RPMI8226 (cell line): ENCODE data around the gene TMTC1.

Experiments
- DNase-seq: peaks from one replicate; pipeline ENCODE4 v3.0.0-alpha.2; 2015

TMTC1 gene

DNA sequence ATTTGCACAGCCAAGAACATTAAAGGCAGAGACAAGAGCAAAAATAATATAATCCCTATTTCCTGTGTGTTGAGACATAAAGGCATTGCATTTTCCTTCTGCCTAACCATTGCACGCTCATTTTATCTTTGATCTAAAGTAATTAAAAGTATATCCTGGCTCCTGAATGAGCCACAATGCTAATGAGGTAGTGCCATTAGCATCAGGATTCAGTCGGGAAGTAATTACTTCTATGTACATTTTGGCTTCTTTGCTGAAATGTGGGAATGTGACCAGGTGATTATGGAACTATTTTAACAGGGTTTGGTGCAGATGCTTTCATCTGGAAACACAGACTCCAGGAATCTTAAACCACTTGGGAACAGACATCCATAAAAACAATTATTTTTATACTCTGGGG lies 77.4 kb downstream of the TMTC1 start:
- DNase-seq, result no peak

DNA sequence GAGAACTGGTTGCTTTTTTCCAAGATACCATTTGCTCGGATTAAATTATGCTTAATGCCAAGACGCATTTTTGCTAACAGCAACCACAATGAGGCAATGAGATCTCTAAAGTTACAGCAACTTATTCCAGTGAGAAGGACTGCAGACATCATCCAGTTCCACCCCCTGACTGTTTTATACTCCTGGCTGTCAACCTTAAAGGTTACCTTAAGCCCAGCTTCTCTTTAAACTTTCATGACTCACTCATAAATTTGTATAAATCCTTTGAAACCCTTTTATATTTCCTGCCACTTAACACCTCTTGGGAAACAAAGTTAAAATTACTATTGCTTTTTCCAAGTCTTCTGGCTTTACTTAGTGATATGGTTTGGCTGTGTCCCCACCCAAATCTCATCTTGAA lies 80.2 kb downstream of the TMTC1 start:
- no peak for DNase-seq

DNA sequence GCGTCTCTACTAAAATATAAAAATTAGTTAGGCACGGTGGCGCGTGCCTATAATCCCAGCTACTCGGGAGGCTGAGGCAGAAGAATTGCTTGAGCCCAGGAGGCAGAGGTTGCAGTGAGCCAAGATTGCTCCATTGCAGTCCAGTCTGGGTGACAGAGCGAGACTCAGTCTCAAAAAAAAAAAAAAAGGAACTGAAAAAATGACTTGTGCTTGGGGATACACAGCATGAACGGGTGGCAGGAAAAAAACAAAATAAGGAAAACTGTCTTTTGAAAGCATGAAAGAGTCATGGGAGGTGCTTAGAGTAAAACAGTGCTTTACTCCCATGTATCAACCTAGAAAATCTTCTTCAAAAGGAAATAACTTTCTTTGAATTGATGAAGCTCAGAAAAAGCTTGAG lies 80.8 kb downstream of the TMTC1 start:
- DNase-seq, result peak; percentile 29

DNA sequence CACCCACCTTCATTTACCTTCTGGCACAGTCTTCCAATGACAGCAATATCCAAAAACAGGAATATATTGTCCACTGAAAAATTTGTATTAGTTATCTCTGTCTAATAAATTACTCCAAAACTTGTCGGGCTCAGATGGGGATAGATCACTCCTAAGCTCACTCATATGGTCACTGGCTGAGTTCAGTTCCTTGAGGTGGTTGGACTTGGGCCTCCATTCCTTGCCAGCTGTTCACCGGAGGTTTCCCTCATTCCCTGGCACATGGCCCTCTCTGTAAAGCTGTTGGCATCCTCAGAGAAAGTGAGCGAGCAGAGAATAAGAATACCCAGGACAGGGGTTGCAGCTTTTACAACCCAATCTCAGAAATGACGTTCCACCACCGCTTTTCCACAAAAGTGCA lies 81.5 kb downstream of the TMTC1 start:
- no peak for DNase-seq

DNA sequence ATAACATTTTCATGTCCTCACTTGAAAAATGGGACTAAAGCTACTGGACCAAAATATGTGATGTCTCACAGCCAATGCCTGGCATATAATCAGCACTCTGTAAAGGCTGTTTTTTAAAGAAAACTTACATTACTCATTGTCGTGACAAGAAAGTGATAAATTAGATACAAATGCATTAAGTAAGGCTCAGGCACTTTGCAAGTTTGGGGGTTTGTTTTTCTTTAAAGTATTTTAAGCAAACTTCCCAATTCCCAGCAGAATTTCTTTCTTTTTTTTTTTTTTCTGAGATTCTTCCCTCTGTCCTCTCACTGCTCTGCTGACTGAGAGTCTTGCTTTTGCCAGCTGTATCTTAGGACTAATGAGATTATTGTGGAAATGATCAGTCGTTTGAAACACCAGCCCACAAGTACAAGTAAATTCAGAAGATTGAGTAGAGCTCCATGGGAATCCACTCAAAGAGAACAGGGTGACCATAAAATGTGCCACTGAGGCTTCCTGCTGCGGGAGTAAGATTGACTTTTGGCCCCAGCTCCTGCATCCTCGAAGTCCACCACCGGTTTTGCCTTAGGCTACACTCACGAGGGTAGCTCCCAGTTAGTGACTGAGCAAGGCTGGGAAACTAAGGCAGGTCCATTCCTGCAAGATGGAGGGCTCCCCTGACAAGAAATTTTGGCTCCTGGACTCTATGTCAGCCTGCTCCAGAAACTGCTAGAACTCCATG lies 82.8 kb downstream of the TMTC1 start:
- no peak for DNase-seq

DNA sequence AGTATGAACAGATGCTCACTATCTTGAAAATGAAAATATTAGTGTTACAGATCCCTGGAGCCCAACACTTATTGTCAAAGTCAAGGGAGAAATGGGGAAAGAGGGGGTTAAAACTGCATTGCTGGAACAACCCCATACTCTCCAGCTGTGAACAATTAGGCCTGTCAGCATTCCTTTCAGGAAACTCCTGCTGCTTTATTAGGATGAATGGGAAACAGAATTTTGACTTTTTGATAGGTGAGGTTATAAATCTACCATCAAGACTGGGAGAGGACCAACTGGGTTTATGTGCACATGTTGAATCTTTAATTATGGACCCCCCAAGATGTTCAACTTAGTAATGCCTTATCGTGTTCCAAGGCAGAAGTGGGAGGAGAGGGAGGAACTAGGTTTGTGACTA lies 85.0 kb downstream of the TMTC1 start:
- DNase-seq, result no peak

DNA sequence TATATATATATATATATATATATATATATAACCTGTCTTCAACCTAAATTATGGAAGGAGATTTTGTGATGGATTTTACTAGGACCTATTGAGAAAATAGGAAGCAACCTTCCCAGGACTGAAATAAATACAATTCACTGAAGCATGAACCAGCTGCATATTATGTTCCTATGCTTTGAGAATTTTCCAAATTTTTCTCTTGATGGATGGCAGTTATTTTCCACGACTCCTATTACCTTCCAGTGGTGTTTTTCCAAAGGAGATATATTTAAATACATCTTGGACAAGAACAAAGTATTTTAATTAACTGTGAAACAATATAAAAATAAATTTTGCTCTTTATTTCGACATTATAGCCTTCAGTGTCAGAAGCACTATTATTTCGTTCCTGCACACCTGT lies 87.9 kb downstream of the TMTC1 start:
- DNase-seq, result no peak

DNA sequence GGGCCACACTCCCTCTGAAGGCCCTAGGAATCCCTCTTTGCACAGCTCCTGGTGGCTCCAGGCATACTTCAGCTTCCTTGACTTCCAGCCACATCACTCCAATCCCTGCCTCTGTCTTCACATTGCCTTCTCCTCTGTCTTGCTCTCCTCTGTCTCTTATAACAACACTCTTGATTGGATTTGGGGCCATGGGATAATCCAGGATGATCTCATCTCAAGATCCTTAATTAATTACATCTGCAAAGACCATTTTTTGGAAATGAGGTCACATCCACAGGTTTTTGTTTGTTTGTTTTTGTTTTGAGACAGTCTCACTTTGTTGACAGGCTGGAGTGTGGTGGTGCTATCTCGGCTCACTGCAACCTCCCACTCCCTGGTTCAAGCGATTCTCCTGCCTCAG lies 88.7 kb downstream of the TMTC1 start:
- no peak for DNase-seq

DNA sequence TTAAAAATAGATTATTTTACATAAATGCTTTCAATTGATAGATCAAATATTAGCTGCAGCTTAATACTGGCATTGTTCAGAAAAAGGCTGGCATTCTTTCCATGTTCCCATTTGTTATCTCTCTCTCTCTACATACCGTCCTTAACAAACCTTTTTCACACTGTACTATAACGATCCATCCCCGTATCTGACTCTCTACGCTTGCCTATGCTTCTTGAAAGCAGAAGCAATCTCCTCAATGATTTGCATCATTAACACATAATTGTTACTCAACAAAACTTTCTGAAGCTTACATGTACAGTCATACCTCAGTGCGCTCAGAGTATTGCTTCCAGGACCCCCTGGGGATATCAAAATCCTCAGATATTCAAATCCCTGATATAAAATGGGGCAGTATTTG lies 89.7 kb downstream of the TMTC1 start:
- DNase-seq, result no peak

DNA sequence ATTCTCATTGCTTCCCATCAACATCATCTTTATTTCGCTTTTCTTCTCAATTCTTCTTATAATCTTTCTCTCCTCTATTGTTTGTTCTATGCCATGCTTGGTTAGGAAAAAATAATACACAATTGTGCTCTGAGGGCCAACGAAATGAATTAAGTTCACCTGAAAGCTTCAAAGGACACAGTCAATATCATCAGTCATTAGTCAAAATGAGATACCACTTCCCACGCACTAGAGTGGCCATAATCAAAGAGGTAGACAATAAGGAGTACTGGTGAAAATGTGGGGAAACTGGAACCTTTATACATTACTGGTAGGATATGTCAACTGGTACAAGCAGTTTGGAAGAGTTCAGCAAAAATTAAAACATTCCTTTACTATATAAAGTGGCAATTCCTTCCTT lies 91.5 kb downstream of the TMTC1 start:
- DNase-seq, result no peak

DNA sequence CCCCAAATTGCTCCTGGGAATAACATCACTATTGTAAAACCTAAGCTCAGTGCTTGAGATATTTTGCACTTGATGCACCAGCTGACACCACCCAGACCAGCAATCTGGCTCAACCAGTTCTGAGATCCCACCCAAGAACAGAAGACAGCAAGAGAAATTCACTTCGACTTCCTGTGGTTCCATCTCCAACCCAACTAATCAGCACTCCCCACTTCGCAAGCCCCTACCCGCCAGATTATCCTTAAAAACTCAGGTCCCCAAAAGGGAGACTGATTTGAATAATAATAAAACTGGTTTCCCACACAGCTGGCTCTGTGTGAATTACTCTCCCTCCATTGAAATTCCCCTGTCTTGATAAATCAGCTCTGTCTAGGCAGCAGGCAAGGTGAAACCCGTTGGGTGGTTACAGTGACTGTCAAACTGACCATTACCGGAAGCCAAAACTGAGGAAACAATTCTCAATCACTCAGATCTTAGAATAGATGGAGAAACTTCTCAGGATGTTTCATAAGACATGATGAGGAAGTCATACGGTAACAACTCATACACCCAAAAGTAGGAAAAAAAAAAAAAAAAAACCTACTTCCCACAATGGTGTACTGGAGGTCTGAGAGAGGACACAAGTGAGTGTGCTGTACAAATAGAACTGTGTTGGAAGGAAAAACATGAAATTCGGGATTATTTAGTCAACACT lies 92.4 kb downstream of the TMTC1 start:
- no peak for DNase-seq

DNA sequence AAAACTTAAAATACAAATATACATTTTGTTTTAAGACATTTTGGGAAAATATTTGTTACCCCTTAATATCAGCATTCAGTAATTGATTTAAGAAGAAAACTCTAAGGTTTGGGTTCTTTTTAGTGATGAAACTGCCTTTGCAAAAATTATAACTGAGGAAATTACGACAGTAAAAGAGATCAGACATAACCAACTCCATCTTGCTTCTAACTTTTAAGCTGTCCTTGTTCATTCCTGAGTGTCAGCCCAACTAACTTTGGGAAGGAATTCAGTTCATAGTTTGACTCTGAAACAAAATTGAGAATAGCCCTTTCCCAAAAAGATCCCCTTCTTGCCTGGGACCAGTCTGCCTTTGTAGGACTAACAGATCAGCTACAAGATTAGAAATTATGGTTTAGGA lies 93.0 kb downstream of the TMTC1 start:
- no peak for DNase-seq

DNA sequence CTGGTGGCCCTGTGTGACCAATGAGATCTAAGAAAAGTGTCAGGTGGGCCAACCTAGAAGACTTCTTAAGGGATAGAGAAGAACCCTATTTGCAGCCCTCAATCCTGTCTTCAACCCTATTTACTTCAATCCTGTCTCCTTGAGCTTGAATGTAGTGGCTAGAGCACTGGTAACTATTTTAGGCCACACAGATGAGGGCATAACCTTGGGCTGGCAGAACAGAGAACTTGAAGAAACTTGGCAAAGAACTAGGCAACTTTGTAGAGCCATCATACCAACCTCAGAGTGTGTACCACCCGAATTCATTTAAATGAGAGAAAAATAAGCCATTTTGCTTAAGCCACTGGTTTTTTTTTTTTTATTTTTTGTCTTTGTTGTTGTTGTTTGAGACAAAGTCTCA lies 94.8 kb downstream of the TMTC1 start:
- no peak for DNase-seq

DNA sequence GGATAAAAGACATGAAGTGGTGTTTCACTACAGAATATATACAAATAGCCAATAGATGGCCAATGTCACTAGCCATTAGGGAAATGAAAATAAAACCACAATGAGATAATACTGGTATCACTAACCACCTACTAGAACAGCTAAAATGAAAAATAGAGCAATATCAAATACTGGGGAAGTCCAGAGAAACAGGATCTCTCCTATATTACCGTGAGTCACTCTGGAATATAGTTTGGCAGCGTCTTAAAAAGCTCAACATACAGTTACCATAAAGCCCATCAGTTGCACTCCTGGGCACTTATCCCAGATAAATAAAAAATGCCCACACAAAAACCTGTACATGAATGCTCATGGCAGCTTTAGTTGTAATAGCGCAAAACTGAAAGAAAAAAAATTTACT lies 101.7 kb downstream of the TMTC1 start:
- DNase-seq, result no peak

DNA sequence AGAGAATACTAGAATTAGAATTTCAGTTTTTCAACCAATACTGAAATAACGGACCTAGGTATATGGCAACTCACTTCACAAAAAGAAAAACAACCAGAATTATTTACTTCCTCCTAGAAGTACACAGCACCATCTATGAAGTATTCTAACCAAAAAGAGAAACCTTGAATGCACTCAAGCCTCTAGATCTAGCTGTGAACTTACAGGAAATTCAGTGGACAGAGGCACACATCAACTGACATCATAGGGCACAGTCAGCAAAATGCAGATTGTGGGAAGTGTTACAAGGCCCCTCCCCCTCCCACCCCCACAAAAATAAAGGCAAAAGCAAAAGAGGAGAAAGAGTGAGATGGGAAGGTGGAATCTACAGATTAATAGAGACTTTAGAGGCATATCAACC lies 102.4 kb downstream of the TMTC1 start:
- no peak for DNase-seq

DNA sequence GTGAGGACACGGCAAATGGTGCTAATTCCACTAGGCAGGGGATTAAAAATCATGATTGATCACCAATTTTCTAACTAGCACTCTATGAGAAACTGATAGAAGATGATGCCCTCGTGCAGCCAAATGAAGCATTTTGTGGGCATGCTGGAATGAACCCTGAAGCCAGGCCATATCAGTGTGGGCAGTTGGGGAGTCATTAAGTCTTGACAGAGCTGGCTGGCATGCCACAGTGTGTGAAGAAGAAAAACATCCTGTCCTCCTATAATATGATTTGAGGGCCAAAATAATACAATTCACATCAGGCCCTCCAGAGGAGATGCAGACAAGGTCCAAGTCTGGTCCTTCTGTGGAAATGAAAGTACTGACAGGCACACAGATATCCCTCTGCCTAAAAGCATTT lies 107.1 kb downstream of the TMTC1 start:
- no peak for DNase-seq

DNA sequence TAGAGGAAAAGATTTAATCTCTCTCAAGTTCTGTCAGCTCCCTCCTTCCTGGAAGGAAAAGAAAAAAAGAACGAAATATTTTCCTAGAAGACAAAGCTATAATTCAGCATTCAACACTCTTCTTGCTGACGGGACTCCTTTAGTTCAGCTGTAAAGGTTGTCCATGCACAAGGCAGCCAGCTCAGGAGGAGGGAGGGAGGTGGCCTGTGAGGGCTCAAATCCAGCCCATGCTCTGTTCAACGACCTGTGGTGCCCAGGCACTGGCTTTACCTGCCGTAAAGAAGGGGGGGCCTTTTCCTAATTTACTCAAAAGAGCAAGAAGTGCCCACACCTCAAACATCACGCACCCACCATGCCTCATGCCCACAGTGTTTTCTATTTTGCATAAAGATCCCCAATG lies 109.3 kb downstream of the TMTC1 start:
- DNase-seq, result no peak

DNA sequence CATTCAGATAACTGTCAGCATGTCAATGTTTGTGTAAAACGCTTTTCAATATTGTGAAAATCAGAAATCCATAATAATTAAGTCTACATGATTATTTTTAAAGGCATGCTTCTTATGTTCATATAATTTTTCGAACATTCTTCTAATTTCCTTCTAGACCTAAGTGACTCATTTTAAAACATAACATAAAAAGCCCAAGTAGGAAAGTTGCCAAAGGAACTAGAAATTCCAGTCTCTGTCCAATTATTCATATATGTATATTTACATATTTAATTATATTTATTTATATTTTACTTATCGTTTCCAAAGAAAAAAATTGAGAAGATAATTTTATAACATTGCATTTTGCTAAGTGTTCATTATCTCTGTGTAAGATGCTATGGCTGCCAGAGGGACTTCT lies 110.4 kb downstream of the TMTC1 start:
- no peak for DNase-seq

DNA sequence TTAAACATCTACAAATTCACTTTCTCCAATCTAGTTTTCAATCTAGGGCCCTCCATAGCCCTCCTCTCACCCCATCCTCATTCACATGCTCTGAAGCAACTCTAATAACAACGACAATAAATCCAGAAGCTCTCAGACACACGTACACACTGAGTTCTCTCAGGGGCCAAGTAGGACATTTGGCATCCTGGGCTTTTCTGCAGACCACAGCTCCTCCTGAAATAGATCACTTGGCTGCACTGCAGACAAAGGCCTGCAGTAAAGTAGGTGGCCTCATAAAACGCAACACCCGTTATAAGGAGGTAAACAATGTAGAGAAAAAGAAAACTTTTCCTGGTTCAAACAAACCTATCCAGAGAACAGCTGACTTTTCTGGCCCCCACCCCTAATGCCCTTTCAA lies 111.2 kb downstream of the TMTC1 start:
- DNase-seq, result no peak

DNA sequence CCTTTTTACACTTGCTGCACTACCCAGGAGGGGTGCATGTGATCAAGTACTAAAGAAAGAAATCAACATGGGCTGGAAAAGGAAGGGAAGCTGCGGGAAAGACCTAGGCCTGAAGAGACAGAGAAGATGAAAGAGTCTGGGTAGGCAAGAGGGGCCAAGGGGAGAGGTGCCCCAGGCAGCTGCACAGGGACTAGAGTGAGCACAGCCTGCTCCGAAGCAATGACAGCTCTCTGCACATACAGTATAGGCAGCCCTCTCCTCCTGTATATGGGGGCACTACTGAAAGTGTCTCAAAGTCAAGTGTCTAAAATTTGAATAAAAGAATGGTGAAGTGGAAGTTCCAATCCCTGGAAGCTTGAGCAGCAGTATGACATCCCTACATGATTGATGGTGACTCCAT lies 112.0 kb downstream of the TMTC1 start:
- DNase-seq, result no peak

DNA sequence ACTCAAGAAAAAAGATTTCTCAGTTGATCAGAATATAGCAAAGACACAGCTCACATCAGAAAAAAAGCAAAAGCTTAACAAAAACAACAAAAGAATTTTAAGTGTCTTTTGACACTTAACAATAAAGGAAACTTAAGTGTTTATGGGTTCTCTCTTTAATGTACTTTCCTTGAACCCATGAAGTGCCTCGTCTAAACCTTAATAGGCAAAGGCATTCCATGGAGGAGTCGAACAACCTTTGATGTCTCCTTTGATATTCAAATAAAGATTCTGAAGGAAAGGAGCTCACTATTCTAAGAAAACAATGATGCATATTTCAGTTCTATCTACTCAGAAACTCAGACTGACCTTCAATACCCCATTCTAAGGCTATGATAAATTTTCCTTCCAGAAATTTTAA lies 116.7 kb downstream of the TMTC1 start:
- DNase-seq, result no peak

DNA sequence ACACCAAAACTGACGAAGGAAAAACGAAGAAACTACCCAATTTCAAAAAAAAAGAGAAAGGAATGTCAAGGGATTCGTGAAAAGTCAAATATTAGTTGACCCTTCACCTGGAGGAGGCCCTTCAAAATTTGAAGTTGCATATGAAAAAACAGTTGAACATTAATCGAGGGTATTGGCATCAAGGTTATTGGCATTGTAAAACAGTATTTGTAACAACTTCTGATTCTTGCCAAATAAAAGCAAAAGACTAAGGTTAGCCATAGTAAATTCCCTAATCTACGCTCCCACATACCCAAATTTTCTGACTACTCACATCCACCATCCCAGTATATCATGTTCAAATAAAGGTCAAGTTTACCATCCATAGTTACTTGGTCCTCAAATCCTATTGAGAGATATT lies 118.6 kb downstream of the TMTC1 start:
- DNase-seq, result no peak

DNA sequence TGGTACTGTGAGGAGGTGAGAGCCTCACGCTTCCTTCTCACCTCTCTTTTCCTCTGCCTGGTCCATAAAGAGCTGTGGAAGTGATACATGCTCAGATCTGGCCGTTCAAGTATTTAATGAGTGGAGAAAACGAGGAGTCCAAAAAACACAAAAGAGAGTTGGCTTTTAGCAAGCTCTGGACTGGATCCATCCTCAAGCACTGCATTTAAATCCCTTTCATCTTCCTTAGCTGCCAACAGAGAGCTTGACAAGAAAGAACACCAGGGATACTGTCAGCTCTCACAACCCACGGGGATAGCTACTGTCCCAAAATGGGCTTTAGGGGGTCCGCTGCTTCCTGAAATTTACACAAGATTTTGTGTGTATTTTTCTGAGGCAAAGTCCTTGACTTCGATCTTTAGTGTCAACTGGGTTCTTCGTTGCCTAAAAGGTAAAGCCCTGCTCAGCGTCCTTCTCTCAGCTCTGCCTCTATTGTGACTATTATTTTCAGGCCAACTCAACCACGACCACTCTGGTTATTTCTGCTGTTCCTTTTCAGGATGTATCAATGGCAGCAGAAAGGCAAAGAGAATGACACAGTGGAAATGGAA lies 120.9 kb downstream of the TMTC1 start:
- no peak for DNase-seq

DNA sequence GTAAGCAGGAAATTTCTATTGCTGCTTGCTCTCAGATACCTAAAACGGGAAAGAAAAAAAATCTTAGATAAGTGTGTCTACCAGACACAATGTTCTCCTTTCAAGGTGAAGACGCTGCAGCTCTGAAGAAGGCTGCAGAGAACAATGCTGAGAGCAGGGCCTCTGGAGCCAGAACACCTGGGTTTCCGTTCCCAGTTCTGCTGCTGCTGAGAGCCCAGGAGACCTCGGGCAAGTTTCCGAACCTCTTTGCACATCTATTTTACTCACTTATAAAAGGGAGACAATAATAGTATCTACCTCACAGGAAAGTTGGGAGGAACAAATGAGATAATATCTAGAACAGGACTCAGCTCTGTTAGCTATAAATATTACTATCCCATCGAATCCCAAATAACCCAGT lies 122.9 kb downstream of the TMTC1 start:
- DNase-seq, result no peak
